ENCODE data around the gene CALN1.
"Not testable (repeated sequence)": the region's sequence is repeated elsewhere in the genome, so short reads cannot be mapped to it uniquely, and the experiment has no call there.

CALN1 gene

GRCh38 chr7:71961283-71961682 is 450.9 kb downstream of the CALN1 start:
- no peak for DNase-seq

GRCh38 chr7:71942115-71942514 is 470.0 kb downstream of the CALN1 start:
- DNase-seq = no peak

GRCh38 chr7:71937840-71938371 is 474.2 kb downstream of the CALN1 start:
- no peak for DNase-seq

- DNase-seq = no peak
These were observed 476.5 kb downstream of the CALN1 start for GRCh38 chr7:71935674-71936073.

- no peak for DNase-seq
These were observed 478.7 kb downstream of the CALN1 start for GRCh38 chr7:71933426-71933825.

GRCh38 chr7:71925663-71926062 is 486.5 kb downstream of the CALN1 start:
- no peak for DNase-seq

- DNase-seq = not testable (repeated sequence)
These were observed 497.9 kb downstream of the CALN1 start for GRCh38 chr7:71914204-71914603.

GRCh38 chr7:71912476-71912875 is 499.7 kb downstream of the CALN1 start:
- DNase-seq = no peak

- no peak for DNase-seq
These were observed 501.1 kb downstream of the CALN1 start for GRCh38 chr7:71911051-71911450.

- no peak for DNase-seq
These were observed 506.3 kb downstream of the CALN1 start for GRCh38 chr7:71905821-71906220.

GRCh38 chr7:71904484-71904883 is 507.7 kb downstream of the CALN1 start:
- no peak for DNase-seq

- no peak for DNase-seq
These were observed 511.6 kb downstream of the CALN1 start for GRCh38 chr7:71900556-71900955.

- DNase-seq = no peak
These were observed 515.6 kb downstream of the CALN1 start for GRCh38 chr7:71896535-71896934.

- no peak for DNase-seq
These were observed 526.1 kb downstream of the CALN1 start for GRCh38 chr7:71886046-71886445.

- no peak for DNase-seq
These were observed 526.7 kb downstream of the CALN1 start for GRCh38 chr7:71885487-71885886.

- no peak for DNase-seq
These were observed 528.7 kb downstream of the CALN1 start for GRCh38 chr7:71883415-71883814.

GRCh38 chr7:71871446-71871845 is 540.7 kb downstream of the CALN1 start:
- DNase-seq = no peak

GRCh38 chr7:71870812-71871211 is 541.3 kb downstream of the CALN1 start:
- DNase-seq = no peak

GRCh38 chr7:71868797-71869196 is 543.3 kb downstream of the CALN1 start:
- DNase-seq = no peak

- DNase-seq = no peak
These were observed 544.5 kb downstream of the CALN1 start for GRCh38 chr7:71867626-71868025.

GRCh38 chr7:71865172-71865571 is 547.0 kb downstream of the CALN1 start:
- DNase-seq = no peak

GRCh38 chr7:71864130-71864529 is 548.0 kb downstream of the CALN1 start:
- no peak for DNase-seq

GRCh38 chr7:71860572-71860971 is 551.6 kb downstream of the CALN1 start:
- no peak for DNase-seq

GRCh38 chr7:71857338-71857737 is 554.8 kb downstream of the CALN1 start:
- no peak for DNase-seq

- no peak for DNase-seq
These were observed 557.4 kb downstream of the CALN1 start for GRCh38 chr7:71854546-71855397.

Measured in T-helper 1 cell (primary cell).